MM.1S (cell line): ENCODE measurements around the gene VPS72.
"Not testable (repeated sequence)": the region's sequence is repeated elsewhere in the genome, so short reads cannot be mapped to it uniquely, and the experiment has no call there.

Source experiments
- DNase-seq: peaks from one replicate; pipeline ENCODE4 v3.0.0-alpha.2; 2015
- H2AFZ ChIP-seq: fragments of 300-600 bp; sonication (generic); 2 replicates; pipeline ENCODE4 v1.6.0; 2016; ENCODE audit warnings: antibody characterized with exemption, low read length
- H3F3A ChIP-seq: fragments of 300-600 bp; sonication (generic); 2 replicates; pipeline ENCODE4 v1.6.1; 2016; ENCODE audit warnings: mild to moderate bottlenecking, antibody characterized with exemption, low read length, moderate library complexity, mixed read lengths; ENCODE audit not compliant: insufficient read depth
- H3K27ac ChIP-seq: fragments of 300-600 bp; sonication (generic); 2 replicates; pipeline ENCODE4 v1.5.1; 2016; ENCODE audit warnings: mild to moderate bottlenecking, low read length
- H3K27me3 ChIP-seq: fragments of 300-600 bp; sonication (generic); replicated peaks from 2 replicates; pipeline ENCODE4 v1.6.0; 2016; ENCODE audit warnings: low read length; ENCODE audit not compliant: insufficient read depth
- H3K36me3 ChIP-seq: fragments of 300-600 bp; sonication (generic); replicated peaks from 2 replicates; pipeline ENCODE4 v1.6.1; 2016; ENCODE audit warnings: mild to moderate bottlenecking, low read length, mixed read lengths; ENCODE audit not compliant: insufficient read depth
- H3K4me1 ChIP-seq: fragments of 300-600 bp; sonication (generic); 2 replicates; pipeline ENCODE4 v1.6.1; 2016; ENCODE audit warnings: low read length, mixed read lengths
- H3K4me2 ChIP-seq: fragments of 300-600 bp; sonication (generic); 2 replicates; pipeline ENCODE4 v1.6.0; 2016; ENCODE audit warnings: low read depth, low read length
- H3K4me3 ChIP-seq: fragments of 300-600 bp; sonication (generic); 2 replicates; pipeline ENCODE4 v1.5.1; 2016; ENCODE audit warnings: low read length, mixed read lengths
- H3K79me2 ChIP-seq: fragments of 300-600 bp; sonication (generic); 2 replicates; pipeline ENCODE4 v1.6.1; 2016; ENCODE audit warnings: mixed run types, low read length, mixed read lengths
- H3K9ac ChIP-seq: fragments of 300-600 bp; sonication (generic); 2 replicates; pipeline ENCODE4 v1.6.1; 2016; ENCODE audit warnings: low read length, mixed read lengths
- H3K9me2 ChIP-seq: fragments of 300-600 bp; sonication (generic); replicated peaks from 2 replicates; pipeline ENCODE4 v1.6.1; 2016; ENCODE audit warnings: mild to moderate bottlenecking, low read length, mixed read lengths; ENCODE audit not compliant: insufficient read depth
- H3K9me3 ChIP-seq: fragments of 300-600 bp; sonication (generic); replicated peaks from 2 replicates; pipeline ENCODE4 v1.6.1; 2016; ENCODE audit warnings: mild to moderate bottlenecking, low read length, mixed read lengths; ENCODE audit not compliant: insufficient read depth
- H4K20me1 ChIP-seq: fragments of 300-600 bp; sonication (generic); 2 replicates; pipeline ENCODE4 v1.6.1; 2016; ENCODE audit warnings: mild to moderate bottlenecking, low read length, moderate library complexity, mixed read lengths; ENCODE audit not compliant: insufficient read depth
- EZH2 ChIP-seq: fragments of 300-600 bp; sonication (generic); optimal IDR thresholded peaks from 2 replicates; pipeline ENCODE3; 2017; ENCODE audit warnings: low read depth, mild to moderate bottlenecking, antibody characterized with exemption, low read length, mixed read lengths
- EZH2phosphoT487 ChIP-seq: fragments of 300-600 bp; sonication (generic); IDR thresholded peaks from 2 replicates; pipeline ENCODE4 v1.6.1; 2018; ENCODE audit warnings: antibody characterized with exemption, low read length
- TF ChIP-seq, protein P1 (sequence below): fragments of 300-600 bp; sonication (generic); IDR thresholded peaks from 2 replicates; pipeline ENCODE4 v1.5.1; 2016; ENCODE audit warnings: antibody characterized with exemption, low read length, mixed read lengths

The VPS72 gene

DNA sequence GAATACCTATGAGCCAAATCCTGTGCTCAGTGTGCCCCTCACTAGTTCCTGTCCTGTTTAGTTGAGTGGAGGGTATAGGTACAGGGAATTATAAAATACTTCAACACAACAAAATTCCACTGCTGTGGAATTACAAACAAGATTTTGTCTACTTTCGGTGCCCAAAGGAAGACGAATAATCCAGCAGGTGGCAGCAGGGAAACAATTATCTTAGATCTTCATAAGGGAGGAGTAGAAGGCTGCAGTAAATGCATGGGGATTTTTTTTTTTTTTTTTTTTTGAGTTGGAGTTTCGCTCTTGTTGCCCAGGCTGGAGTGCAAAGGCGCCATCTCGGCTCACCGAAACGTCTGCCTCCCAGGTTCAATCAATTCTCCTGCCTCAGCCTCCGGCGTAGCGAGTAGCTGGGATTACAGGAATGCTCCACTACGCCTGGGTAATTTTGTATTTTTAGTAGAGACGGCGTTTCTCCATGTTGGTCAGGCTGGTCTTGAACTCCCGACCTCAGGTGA is 6.3 kb upstream of the VPS72 start:
- Histone ChIP-seq H3K4me1 (peaks cover 9% of the 10 kb centered on the region), H3K36me3 (no peaks in the 10 kb centered on the region), H3K27me3 (peaks cover 28% of the 10 kb centered on the region), H3K79me2 (peaks cover 27% of the 10 kb centered on the region), H3K9me3 (no peaks in the 10 kb centered on the region), H3K9me2 (no peaks in the 10 kb centered on the region), H4K20me1 (no peaks in the 10 kb centered on the region; the same call in 1 of the 2 replicates), H3F3A (peaks cover 8% of the 10 kb centered on the region), H2AFZ (peak overlapping the region; percentile 21), H3K4me3 (peak overlapping the region; percentile 23; the same call in 1 of the 2 replicates), H3K27ac (no peak overlapping the region), H3K4me2 (peak overlapping the region; percentile 54), H3K9ac (no peak overlapping the region)
- DNase-seq: peak; percentile 91
- no peak for TF ChIP-seq EZH2phosphoT487
- no peak for TF ChIP-seq EZH2
- TF ChIP-seq, protein P1, sequence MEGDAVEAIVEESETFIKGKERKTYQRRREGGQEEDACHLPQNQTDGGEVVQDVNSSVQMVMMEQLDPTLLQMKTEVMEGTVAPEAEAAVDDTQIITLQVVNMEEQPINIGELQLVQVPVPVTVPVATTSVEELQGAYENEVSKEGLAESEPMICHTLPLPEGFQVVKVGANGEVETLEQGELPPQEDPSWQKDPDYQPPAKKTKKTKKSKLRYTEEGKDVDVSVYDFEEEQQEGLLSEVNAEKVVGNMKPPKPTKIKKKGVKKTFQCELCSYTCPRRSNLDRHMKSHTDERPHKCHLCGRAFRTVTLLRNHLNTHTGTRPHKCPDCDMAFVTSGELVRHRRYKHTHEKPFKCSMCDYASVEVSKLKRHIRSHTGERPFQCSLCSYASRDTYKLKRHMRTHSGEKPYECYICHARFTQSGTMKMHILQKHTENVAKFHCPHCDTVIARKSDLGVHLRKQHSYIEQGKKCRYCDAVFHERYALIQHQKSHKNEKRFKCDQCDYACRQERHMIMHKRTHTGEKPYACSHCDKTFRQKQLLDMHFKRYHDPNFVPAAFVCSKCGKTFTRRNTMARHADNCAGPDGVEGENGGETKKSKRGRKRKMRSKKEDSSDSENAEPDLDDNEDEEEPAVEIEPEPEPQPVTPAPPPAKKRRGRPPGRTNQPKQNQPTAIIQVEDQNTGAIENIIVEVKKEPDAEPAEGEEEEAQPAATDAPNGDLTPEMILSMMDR: peak; percentile 71

DNA sequence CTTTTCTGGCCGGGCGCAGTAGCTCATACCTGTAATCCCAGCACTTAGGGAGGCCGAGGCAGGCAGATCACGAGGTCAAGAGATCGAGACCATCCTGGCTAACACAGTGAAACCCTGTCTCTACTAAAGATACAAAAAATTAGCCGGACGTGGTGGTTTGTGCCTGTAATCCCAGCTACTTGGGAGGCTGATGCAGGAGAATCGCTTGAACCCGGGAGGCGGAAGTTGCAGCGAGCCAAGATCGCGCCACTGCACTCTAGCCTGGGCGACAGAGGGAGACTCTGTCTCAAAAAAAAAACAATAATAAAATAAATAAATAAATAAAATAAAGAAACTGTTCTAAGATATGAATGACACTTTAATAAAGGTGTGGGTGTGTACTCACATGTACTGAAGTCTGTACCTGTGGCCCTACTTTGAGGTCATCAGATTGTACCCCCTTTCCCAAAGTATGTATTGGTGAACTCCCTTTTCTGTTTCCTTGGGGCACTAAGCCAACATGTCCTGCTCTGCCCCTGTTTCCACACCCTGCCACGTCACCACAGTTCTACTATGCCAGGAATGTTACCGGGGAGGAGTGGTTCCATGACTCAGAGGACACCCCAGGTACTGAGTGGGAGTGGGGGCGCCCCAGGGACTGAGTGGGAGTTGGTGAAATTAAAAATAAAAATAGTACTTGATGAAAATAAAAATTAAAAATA is 5.0 kb upstream of the VPS72 start:
- not testable (repeated sequence) for H3K36me3 ChIP-seq, DNase-seq, H3K9me3 ChIP-seq, H3F3A ChIP-seq, H3K4me2 ChIP-seq, H3K27ac ChIP-seq, H3K9ac ChIP-seq, H3K4me3 ChIP-seq, H2AFZ ChIP-seq, H4K20me1 ChIP-seq, H3K9me2 ChIP-seq, H3K4me1 ChIP-seq
- Histone ChIP-seq H3K79me2 (peaks cover 17% of the 10 kb centered on the region), H3K27me3 (peaks cover 28% of the 10 kb centered on the region)

DNA sequence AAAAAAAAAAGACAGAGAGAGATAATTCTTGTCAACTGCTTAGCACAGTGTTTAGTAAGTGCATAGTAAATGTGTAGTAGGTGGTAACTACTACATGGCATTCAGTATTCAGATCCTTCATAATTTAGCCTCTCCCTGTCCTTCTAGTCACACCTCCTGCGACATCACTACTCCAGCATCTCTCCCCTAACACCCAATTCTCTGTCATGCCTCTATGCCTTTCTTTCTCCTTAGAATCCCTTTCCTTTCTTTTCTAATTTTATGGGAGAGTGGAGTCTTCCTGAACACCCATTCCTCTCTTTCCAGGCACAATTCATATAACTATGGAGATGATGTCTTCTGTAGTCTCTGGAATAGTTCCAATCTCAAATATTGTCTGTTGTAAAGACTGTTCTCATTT is 3.9 kb upstream of the VPS72 start:
- Histone ChIP-seq H3K27me3 (peaks cover 28% of the 10 kb centered on the region), H3K79me2 (peaks cover 17% of the 10 kb centered on the region)
- DNase-seq: no peak

More for the DNA sequence above, 3.9 kb upstream of the VPS72 start:
- no peak overlapping the region for H3K4me3 ChIP-seq
- H3K27ac ChIP-seq: no peak overlapping the region
- H2AFZ ChIP-seq: no peak overlapping the region
- TF ChIP-seq EZH2phosphoT487 (no peak), EZH2 (no peak)
- TF ChIP-seq, protein P1: no peak
- H3K4me1 ChIP-seq: peaks cover 9% of the 10 kb centered on the region
- H3K9me2 ChIP-seq: no peaks in the 10 kb centered on the region
- H3K36me3 ChIP-seq: no peaks in the 10 kb centered on the region
- no peaks in the 10 kb centered on the region for H3K9me3 ChIP-seq
- H3K9ac ChIP-seq: no peak overlapping the region
- no peaks in the 10 kb centered on the region for H4K20me1 ChIP-seq
- peaks cover 15% of the 10 kb centered on the region for H3F3A ChIP-seq
- H3K4me2 ChIP-seq: no peak overlapping the region
